DND-41 (cell line): ENCODE results near the gene ARHGEF6.

ENCODE experiments used
- CTCF ChIP-seq: IDR thresholded peaks from 2 replicates; pipeline ENCODE4 v1.5.1; 2012; ENCODE audit warnings: borderline replicate concordance, low read length, moderate library complexity, mild to moderate bottlenecking; ENCODE audit not compliant: poor library complexity, severe bottlenecking; ENCODE audit errors: extremely low read depth
- EZH2 ChIP-seq: IDR thresholded peaks from 3 replicates; pipeline ENCODE4 v1.6.1; 2012; ENCODE audit warnings: borderline replicate concordance, low read depth, mild to moderate bottlenecking, moderate library complexity, low read length, inconsistent platforms; ENCODE audit not compliant: severe bottlenecking

DNA sequence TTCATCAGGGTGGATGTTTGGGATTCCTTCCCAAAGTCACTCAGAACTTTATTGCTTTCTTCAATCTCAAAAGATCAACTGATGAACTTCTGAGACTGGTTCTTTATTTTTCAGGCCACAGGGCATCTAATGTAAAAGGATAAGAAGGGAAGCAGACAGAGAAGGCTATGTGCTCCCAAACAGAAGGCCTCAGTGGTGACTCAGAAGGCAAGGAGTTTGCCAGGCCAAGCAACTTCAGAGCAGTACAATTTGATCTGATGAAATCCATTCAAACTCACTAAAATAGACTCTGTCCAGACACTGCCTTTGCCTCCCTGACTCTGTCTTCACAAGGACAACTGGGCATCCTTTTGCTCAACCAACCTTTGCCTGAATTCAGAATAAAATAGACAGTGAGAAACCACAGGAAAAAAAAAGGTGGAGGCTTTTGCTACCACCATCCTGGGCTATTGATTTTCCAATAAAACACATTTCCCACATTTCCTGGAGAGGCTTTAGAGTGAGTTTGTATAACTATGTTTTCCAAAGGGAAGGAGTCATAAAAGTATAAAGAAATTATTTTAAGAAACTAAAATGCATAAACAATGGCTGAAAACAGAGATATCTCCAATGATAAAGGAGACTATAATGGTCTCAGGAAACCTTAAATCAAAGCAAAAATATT lies 55.2 kb downstream of the ARHGEF6 start:
- TF ChIP-seq CTCF (no peak), EZH2 (no peak)
